ENCODE measurements around the gene XBP1.
"Not testable (repeated sequence)": the region's sequence is repeated elsewhere in the genome, so short reads cannot be mapped to it uniquely, and the experiment has no call there.

GRCh38 chr22:28805426-28805825 is 5.1 kb upstream of the XBP1 start:
- not testable (repeated sequence) for TF ChIP-seq POLR2A (IDR thresholded peaks at IDR 0.05; ENCODE audit: low read length); GATA1 (IDR thresholded peaks at IDR 0.05; ENCODE audit: low read depth, low read length)

Data from erythroblast (primary cell).